ENCODE results near the gene LAMA3. TPM values are rescaled to one million over a fixed set of nuclear protein-coding genes. Genes with fewer than 3 reads are reported as not detected.

The LAMA3 gene
- total RNA-seq, 1 donor from 2014 or later: 3.5 TPM

DNA sequence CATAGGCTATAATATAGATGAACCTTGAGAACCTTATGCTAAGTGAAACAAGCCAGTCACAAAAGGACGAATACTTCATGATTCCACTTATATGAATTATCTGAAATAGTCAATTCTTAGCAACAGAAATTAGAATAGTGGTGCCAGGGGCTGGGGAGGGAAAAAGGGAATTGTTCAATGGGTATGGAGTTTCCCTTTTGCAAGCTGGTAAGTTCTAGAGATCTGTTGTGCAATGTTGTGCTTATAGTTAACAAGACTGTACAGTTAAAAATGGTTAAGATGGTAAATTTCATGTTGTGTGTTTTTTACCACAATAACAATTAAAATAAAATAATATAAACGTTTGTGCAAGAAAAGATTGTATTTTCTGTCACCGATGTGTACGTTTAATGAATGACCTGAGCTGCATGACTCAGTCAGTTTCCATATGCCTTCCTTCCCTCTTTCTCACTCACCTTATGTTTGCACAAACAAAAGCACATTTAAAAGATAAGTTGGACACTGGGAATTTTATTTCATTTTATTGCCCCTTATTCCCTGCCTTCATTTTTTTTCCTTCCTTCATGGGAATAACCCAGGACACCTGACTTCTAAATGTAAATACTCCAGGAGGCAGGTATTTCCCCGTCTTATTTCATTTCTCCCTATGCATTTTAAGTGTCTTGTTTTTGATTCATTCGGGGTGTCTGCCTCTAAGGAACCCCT, 181.6 kb downstream of the LAMA3 start:
- Histone ChIP-seq H3K27ac (replicated peaks) (no peak overlapping the region), H3K9me3 (replicated peaks) (no peaks in the 10 kb centered on the region), H3K4me3 (no peak overlapping the region), H3K4me1 (peaks cover 10% of the 10 kb centered on the region), H3K27me3 (ENCODE audit: low read depth) (no peaks in the 10 kb centered on the region), H3K36me3 (no peaks in the 10 kb centered on the region)
- intact Hi-C loops (cut with micrococcal nuclease): no loop called here
- TF ChIP-seq, protein P1, sequence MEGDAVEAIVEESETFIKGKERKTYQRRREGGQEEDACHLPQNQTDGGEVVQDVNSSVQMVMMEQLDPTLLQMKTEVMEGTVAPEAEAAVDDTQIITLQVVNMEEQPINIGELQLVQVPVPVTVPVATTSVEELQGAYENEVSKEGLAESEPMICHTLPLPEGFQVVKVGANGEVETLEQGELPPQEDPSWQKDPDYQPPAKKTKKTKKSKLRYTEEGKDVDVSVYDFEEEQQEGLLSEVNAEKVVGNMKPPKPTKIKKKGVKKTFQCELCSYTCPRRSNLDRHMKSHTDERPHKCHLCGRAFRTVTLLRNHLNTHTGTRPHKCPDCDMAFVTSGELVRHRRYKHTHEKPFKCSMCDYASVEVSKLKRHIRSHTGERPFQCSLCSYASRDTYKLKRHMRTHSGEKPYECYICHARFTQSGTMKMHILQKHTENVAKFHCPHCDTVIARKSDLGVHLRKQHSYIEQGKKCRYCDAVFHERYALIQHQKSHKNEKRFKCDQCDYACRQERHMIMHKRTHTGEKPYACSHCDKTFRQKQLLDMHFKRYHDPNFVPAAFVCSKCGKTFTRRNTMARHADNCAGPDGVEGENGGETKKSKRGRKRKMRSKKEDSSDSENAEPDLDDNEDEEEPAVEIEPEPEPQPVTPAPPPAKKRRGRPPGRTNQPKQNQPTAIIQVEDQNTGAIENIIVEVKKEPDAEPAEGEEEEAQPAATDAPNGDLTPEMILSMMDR (IDR thresholded peaks at IDR 0.05; ENCODE audit: borderline replicate concordance): no peak
- DNase-seq: no peak

- peaks cover 10% of the 10 kb centered on the region for H3K4me1 ChIP-seq
- no peaks in the 10 kb centered on the region for H3K27me3 ChIP-seq (ENCODE audit: low read depth)
- intact Hi-C loops (cut with micrococcal nuclease): no loop called here
- peak; percentile 29 for DNase-seq
- H3K9me3 ChIP-seq (replicated peaks): no peaks in the 10 kb centered on the region
- TF ChIP-seq, protein P1 (IDR thresholded peaks at IDR 0.05; ENCODE audit: borderline replicate concordance): no peak
- no peaks in the 10 kb centered on the region for H3K36me3 ChIP-seq
- H3K27ac ChIP-seq (replicated peaks): no peak overlapping the region
- H3K4me3 ChIP-seq: no peak overlapping the region
These were observed 182.2 kb downstream of the LAMA3 start for GRCh38 chr18:23871410-23871809.

DNA sequence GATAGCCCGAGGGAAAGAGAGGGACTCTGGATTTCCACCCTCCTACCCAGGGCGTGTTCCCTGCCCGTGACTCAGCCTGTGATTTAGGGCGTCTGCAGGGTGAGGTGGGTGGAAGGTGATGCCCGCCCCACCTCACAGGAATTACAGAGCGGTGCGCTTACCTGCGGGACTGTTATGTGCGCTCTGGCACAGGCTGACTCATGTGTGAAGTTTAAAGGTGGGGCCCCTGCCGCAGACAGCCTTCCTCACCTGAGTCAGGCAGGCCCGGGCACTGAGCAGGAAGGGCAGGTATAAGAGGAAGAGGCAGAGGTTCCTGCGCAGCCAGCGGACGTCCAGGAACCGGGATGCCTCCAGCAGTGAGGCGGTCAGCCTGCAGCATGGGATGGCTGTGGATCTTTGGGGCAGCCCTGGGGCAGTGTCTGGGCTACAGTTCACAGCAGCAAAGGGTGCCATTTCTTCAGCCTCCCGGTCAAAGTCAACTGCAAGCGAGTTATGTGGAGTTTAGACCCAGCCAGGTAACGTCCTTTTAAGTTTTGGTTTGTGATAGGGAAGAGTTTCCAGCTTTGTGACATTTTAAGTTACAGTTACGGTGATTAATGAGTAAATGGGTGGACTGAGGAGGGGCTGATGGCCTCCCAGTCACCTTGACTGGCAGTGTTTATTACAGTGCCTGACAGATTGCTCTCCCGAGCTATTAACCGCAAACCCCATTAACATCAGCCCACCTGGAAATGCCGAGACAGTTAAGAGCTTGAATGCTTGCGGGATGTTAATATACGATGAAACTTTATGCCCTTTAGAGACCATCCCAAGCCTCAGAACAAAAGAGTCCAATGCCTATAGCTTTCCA, 183.7 kb downstream of the LAMA3 start:
- Histone ChIP-seq H3K27ac (replicated peaks) (no peak overlapping the region), H3K27me3 (ENCODE audit: low read depth) (no peaks in the 10 kb centered on the region), H3K4me1 (peaks cover 10% of the 10 kb centered on the region), H3K36me3 (peaks cover 3% of the 10 kb centered on the region), H3K9me3 (replicated peaks) (no peaks in the 10 kb centered on the region), H3K4me3 (no peak overlapping the region)
- no peak for DNase-seq
- TF ChIP-seq, protein P1 (IDR thresholded peaks at IDR 0.05; ENCODE audit: borderline replicate concordance): no peak
- intact Hi-C loops (cut with micrococcal nuclease): no loop called here

- peaks cover 3% of the 10 kb centered on the region for H3K36me3 ChIP-seq
- intact Hi-C loops (cut with micrococcal nuclease): no loop called here
- TF ChIP-seq, protein P1 (IDR thresholded peaks at IDR 0.05; ENCODE audit: borderline replicate concordance): no peak
- no peak for DNase-seq
- H3K27ac ChIP-seq (replicated peaks): no peak overlapping the region
- peaks cover 9% of the 10 kb centered on the region for H3K4me1 ChIP-seq
- H3K9me3 ChIP-seq (replicated peaks): no peaks in the 10 kb centered on the region
- no peak overlapping the region for H3K4me3 ChIP-seq
- H3K27me3 ChIP-seq (ENCODE audit: low read depth): no peaks in the 10 kb centered on the region
These were observed 187.0 kb downstream of the LAMA3 start for GRCh38 chr18:23875966-23876895.

GRCh38 chr18:23876921-23877320, 187.7 kb downstream of the LAMA3 start:
- intact Hi-C loops (cut with micrococcal nuclease): no loop called here
- H3K27me3 ChIP-seq (ENCODE audit: low read depth): no peaks in the 10 kb centered on the region
- H3K27ac ChIP-seq (replicated peaks): no peak overlapping the region
- H3K4me3 ChIP-seq: no peak overlapping the region
- peaks cover 3% of the 10 kb centered on the region for H3K4me1 ChIP-seq
- TF ChIP-seq, protein P1 (IDR thresholded peaks at IDR 0.05; ENCODE audit: borderline replicate concordance): no peak
- DNase-seq: no peak
- H3K9me3 ChIP-seq (replicated peaks): no peaks in the 10 kb centered on the region
- H3K36me3 ChIP-seq: peaks cover 3% of the 10 kb centered on the region
